ENCODE measurements around the gene INKA2. TPM values are rescaled to one million over a fixed set of nuclear protein-coding genes. Genes with fewer than 3 reads are reported as not detected.

INKA2 gene
- total RNA-seq (ENCODE audit: low replicate concordance): 0.27 TPM in 1 of 2 replicates, not detected in the other

DNA sequence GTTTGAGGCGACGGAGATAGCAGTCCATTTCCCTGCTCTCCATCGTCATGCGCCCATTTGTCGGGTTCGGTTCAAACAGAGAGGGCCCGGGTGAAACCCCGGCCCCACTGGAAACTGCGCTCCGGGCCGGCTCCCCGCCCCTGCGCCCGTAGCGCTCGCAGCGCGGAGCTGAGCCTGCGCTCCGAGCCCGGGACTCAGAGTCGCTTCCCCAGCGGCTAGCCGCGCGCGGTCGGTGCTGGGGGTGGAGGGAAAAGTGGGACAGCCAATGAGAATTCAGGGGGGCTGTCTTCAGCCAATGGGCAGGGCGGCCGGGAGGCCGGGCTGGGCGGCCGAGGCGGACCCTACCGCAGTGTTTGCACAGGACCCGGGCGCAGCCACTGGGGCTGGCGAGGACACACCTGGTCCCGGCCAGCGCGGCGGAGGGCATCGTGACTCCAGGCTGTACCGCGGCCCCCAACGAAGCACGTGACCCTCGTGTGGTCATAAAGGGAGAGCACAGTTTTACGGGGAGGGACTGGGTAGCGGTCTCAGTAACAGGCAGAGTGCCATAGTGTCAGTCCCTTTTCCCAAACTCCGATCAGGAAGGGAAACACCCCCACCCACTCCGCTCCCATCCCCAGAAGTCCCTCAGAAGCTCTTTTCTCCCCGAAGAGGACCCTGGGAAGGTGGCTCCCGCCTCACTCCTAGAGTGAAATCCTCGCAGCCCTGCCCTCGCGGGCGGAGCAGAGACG, at the start of gene INKA2:
Gene INKA2, minus strand, starts transcription at position 202 of the 731 bp plus-strand sequence. Its CDS starts 153 bp downstream, at position 49.
- TF ChIP-seq, protein P1, sequence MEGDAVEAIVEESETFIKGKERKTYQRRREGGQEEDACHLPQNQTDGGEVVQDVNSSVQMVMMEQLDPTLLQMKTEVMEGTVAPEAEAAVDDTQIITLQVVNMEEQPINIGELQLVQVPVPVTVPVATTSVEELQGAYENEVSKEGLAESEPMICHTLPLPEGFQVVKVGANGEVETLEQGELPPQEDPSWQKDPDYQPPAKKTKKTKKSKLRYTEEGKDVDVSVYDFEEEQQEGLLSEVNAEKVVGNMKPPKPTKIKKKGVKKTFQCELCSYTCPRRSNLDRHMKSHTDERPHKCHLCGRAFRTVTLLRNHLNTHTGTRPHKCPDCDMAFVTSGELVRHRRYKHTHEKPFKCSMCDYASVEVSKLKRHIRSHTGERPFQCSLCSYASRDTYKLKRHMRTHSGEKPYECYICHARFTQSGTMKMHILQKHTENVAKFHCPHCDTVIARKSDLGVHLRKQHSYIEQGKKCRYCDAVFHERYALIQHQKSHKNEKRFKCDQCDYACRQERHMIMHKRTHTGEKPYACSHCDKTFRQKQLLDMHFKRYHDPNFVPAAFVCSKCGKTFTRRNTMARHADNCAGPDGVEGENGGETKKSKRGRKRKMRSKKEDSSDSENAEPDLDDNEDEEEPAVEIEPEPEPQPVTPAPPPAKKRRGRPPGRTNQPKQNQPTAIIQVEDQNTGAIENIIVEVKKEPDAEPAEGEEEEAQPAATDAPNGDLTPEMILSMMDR (IDR thresholded peaks at IDR 0.05; ENCODE audit: insufficient read depth, low read length): no peak
- peak within 1 kb of the TSS; percentile 69 for H3K4me3 ChIP-seq (ENCODE audit: low read depth, low read length)
- DNase-seq (ENCODE audit: low read depth): peak; percentile 68

DNA sequence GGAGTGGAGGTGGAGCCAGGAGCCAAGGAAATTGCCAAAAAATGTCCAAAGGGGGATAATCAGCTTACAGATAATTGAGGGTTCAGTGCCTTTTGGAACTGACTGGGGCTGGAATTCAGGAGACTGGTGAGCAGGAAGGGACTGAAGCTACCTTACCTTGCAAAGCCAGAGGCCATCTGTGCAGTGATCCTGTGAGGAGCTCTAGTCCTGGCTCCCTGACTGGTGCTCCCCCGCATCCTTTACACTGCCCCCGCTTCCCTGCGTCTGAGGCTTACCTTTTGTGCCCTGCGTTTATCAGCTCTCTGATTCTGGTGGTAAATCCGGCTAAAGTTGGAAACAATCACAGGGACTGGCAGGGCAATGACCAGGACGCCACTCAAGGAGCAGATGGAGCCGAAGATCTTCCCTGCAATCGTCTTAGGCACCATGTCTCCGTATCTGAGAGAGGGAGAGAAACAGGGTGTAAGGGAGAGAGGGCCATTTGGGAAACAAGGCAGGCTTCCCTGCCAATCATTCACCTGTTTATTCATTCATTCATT, 47.5 kb upstream of the INKA2 start:
- H3K4me3 ChIP-seq (ENCODE audit: low read depth, low read length): no peak overlapping the region
- TF ChIP-seq, protein P1 (IDR thresholded peaks at IDR 0.05; ENCODE audit: insufficient read depth, low read length): no peak
- no peak for DNase-seq (ENCODE audit: low read depth)

DNA sequence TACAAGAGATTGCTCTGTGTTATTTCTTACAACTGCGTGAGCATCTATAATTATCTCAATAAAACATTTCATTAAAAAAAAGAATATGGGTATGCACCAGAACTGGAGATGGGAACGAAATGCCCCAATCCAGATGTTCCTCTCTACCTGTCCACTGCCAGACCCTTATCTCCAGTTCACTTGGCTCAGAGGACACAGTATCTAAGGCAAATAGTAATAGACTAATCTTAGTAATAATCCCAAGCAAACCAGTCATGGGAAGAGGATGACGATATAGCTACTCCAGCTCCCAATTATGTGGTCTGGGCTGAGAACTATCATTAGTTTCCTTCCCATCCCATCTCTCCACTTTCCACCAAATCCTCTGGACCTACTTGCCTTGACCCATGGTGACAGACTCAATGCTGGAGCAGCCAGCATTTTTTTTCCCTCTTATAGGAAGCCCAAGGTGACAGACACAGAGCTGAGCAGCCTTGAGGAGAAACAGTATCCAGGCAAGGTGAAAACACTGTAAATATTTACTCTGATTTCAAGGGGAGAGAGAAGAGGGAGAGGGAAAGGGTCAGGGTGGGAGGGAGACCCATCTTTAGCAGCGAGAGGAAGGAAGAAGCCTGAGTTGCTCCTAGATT, 45.2 kb upstream of the INKA2 start:
- H3K4me3 ChIP-seq (ENCODE audit: low read depth, low read length): no peak overlapping the region
- no peak for DNase-seq (ENCODE audit: low read depth)
- TF ChIP-seq, protein P1 (IDR thresholded peaks at IDR 0.05; ENCODE audit: insufficient read depth, low read length): no peak

- TF ChIP-seq, protein P1 (IDR thresholded peaks at IDR 0.05; ENCODE audit: insufficient read depth, low read length): no peak
- no peak for DNase-seq (ENCODE audit: low read depth)
- no peak overlapping the region for H3K4me3 ChIP-seq (ENCODE audit: low read depth, low read length)
Observed at GRCh38 chr1:111779546-111779945, 40.4 kb upstream of the INKA2 start.

- peak; percentile 81 for DNase-seq (ENCODE audit: low read depth)
- H3K4me3 ChIP-seq (ENCODE audit: low read depth, low read length): no peak overlapping the region
- TF ChIP-seq, protein P1 (IDR thresholded peaks at IDR 0.05; ENCODE audit: insufficient read depth, low read length): no peak
Observed at GRCh38 chr1:111778541-111779051, 39.4 kb upstream of the INKA2 start.

GRCh38 chr1:111778066-111778465, 38.9 kb upstream of the INKA2 start:
- TF ChIP-seq, protein P1 (IDR thresholded peaks at IDR 0.05; ENCODE audit: insufficient read depth, low read length): no peak
- H3K4me3 ChIP-seq (ENCODE audit: low read depth, low read length): no peak overlapping the region
- DNase-seq (ENCODE audit: low read depth): no peak

All from fibroblast of the aortic adventitia (primary cell).